Measurements from ENCODE around the gene ADH1B.

DNA sequence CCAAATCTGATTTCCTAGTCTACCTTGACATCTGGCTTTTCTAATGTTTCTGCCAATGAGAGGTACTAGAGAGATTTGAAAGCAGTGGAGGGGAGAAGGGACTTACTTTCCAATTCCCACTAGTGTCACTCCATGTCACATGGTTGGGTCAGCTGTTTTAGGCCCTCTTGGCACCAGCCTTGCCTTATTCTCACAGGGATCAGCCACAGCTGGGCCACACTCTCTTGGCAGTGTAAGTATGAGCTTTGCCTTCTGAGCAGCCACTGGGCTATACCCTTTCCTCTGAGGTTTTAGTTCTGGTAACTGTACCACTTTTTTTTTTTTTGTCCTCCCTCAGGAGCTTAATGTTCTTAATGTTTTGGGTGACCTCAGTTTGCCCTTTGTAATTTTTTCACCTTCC is 41.6 kb upstream of the ADH1B start:
- TF ChIP-seq EP300 (IDR thresholded peaks at IDR 0.05) = no peak
- TF ChIP-seq, protein P1, sequence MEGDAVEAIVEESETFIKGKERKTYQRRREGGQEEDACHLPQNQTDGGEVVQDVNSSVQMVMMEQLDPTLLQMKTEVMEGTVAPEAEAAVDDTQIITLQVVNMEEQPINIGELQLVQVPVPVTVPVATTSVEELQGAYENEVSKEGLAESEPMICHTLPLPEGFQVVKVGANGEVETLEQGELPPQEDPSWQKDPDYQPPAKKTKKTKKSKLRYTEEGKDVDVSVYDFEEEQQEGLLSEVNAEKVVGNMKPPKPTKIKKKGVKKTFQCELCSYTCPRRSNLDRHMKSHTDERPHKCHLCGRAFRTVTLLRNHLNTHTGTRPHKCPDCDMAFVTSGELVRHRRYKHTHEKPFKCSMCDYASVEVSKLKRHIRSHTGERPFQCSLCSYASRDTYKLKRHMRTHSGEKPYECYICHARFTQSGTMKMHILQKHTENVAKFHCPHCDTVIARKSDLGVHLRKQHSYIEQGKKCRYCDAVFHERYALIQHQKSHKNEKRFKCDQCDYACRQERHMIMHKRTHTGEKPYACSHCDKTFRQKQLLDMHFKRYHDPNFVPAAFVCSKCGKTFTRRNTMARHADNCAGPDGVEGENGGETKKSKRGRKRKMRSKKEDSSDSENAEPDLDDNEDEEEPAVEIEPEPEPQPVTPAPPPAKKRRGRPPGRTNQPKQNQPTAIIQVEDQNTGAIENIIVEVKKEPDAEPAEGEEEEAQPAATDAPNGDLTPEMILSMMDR (IDR thresholded peaks at IDR 0.05) = no peak

Measured in suprapubic skin (tissue), 3 donors.